H54 (cell line): ENCODE results near the gene VEPH1.
"Not testable (repeated sequence)": the region's sequence is repeated elsewhere in the genome, so short reads cannot be mapped to it uniquely, and the experiment has no call there.

Experiments
- DNase-seq: peaks from one replicate; pipeline ENCODE4 v3.0.0; 2011; ENCODE audit warnings: low spot score, mixed read lengths; ENCODE audit not compliant: insufficient read length
- FAIRE-seq: peaks from 3 replicates; lab custom pipeline; 2011; peaks lifted over from hg19 to GRCh38; lab: Jason Lieb, UNC
- POLR2A ChIP-seq: IDR thresholded peaks from 2 replicates; pipeline ENCODE4 v1.6.1; 2011; ENCODE audit warnings: low read depth, mild to moderate bottlenecking, low read length

The VEPH1 gene

DNA sequence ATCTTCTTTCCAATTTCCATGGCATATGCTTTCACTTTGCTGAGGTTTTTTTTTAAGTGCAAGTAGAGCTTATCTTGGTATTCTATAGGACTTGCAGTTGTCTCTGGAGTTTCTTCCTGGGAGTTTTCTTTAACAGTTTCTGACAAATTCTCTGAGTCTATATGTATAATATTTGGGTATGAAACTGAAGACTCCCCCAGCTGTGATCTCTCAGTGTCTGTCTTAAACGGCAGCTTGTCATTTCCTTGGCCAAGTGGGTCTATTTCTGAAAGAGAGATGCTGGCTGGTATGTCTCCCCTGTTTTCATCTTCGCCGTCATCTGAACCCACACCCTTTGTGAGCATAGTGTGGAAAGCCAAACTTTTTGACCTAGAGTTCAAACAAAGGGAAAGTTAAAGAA, 139.8 kb downstream of the VEPH1 start:
- no peak for FAIRE-seq
- DNase-seq: no peak
- no peak for TF ChIP-seq POLR2A

DNA sequence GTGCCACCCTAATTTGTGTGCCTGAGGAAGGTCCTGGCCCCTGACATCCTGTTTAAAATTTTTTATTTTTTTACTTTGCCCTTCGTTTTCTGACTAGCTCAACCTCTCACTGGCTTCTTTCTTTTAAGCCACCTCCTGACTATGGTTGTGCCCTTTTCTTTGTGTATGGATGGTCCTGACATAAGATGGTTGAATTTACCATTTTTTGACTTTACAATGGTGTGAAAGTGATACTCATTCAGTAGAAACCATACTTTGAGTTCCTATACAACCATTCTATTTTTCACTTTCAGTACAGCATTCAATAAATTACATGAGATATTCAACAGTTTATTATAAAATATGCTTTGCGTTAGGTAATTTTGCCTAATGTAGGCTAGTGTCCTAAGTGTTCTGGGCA, 140.9 kb downstream of the VEPH1 start:
- no peak for TF ChIP-seq POLR2A
- no peak for FAIRE-seq
- DNase-seq: no peak

DNA sequence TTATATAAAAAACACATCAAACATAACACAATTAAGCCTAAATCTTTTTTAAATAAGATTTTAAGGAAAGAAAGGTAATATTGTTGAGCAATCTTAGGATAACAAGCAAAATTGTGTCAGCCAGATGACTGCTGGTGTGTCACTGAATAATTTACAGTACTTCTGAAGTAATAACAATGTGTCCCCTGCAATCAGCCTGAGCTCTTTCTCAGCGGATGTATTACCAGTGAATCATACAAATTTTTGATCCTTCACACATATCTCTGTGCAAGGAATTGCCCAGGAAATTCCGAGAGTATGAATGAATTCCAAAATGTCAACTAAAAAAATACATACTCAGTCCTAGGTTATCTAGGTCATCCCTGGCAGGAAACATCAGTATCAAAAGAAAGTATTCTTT, 143.2 kb downstream of the VEPH1 start:
- DNase-seq (peak; percentile 37), FAIRE-seq (peak; percentile 98)
- TF ChIP-seq POLR2A: no peak

DNA sequence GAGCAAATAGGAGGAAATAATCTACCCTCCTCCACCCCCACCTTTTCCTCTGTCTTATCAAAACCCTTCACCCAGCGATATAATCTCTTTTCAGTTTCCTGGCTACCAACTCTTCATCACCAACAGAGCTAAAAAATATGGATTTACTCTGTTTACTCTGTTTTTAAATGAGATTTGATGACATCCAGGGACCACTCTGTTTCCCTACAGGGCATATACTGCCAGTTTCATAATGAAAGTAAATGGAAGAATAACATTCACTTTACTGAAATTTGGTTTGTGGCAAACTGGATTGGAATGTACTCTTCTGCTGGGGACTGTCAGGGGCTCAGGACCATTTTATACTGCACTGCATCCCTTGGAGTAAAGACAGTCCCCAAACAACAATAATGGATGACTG, 146.7 kb downstream of the VEPH1 start:
- no peak for TF ChIP-seq POLR2A
- no peak for FAIRE-seq

DNA sequence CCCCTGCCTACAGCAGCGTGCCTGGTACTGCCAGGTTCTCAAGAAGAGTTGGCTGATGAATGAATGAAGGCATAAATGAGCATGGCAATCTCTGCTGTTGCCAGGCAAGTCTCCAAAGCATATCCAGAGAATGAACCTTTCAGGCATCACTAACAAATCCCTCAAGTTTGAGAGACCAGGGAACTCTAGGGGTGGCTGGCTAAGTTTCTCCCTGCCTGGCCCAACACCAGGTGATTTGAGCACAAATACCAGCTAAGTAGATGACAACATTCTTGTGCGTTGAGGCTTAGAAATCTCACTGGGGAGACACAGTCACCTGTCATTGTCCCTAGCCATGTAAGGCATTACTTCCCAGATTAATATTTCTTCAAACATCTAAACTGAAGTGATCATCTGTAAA, 147.9 kb downstream of the VEPH1 start:
- no peak for DNase-seq
- TF ChIP-seq POLR2A: no peak
- no peak for FAIRE-seq

More for the DNA sequence above, 146.7 kb downstream of the VEPH1 start:
- DNase-seq: no peak

DNA sequence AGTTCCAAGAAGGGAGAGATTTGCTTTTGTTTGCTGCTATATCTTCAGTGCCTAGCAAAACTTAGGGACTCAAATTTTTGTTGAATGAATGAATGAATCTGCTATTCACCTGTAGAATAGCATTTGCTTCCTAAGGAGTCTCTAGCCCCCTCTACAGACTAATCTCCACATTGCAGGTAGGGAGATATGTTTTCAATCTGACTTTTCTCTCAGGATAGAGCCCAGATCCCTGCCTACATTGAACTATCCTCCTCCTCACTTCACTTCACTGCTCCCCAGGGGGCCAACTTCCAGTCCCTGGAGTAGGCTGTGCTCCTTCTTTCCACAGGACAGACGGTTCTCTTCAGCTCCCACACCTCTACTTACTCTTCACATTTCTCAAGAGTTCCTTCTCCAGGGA, 148.5 kb downstream of the VEPH1 start:
- TF ChIP-seq POLR2A: no peak
- no peak for DNase-seq
- FAIRE-seq: peak; percentile 83

DNA sequence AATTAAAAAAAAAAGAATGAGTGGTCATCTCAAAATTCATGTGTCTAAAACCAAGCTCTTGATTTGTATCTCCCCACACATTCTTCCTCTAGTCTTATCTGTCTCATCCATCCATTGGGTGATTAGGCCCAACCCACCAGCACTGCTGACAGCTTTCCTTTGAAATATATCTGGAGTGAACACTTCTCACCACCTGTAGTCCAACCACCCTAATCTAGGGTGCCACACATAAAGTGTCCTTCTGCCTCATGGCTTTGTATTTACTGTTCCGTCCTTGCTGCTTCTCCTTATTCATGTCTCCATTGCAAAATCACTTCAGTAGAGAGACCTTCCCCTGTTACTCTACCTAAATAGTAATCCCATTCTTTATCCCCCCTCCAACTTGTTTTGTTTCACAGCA, 149.0 kb downstream of the VEPH1 start:
- FAIRE-seq (no peak), DNase-seq (no peak)
- no peak for TF ChIP-seq POLR2A

DNA sequence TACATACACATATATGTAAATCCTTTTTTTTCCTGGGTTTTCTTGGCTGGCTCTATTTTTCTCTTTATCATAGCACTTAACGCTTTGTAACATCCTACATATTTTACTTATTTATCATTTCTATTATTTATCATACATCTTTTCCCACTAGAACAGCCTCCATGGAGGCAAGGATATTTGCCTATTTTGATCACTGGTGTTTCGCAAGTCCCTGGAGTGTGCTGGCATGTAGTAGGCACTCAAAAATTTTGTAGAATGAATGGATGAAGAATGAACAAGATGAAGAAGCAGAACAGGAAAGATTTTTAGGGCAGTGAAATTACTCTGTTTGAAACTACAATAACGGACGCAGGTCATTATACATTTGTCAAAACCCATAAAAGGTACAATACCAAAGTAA, 149.6 kb downstream of the VEPH1 start:
- FAIRE-seq (no peak), DNase-seq (no peak)
- TF ChIP-seq POLR2A: no peak

DNA sequence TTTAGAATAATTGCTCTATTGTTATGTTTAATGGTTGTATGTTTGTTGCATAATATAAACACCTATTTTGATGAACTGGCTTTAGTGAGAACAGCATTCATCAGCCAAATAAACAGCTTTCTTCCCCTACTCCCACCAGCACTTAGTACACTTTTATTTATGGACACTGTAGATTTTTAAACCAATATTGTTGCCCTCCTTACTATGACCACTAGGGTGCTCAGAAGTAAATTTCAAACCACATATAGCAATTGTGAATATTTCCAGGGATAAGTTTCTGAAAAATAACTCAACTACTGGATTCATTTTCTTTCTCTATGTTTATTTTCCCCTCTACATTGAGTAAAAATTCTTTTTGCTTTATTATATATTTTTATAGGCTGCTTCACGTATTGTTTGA, 151.2 kb downstream of the VEPH1 start:
- FAIRE-seq: no peak
- no peak for TF ChIP-seq POLR2A
- no peak for DNase-seq

DNA sequence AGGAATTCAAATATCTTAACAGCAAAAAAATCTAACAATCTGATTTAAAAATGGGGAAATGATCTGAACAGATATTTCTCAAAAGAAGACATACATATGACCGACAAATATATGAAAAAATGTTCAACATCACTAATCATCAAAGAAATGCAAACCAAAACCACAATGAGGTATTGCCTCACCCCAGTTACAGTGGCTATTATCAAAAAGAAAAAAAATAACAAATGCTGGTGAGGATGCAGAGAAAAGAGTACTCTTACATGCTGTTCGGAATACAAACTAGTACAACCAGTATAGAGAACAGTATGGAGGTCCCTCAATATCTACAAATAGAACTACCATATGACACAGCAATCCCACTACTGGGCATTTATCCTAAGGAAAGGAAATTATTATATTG, 152.6 kb downstream of the VEPH1 start:
- not testable (repeated sequence) for FAIRE-seq, DNase-seq

DNA sequence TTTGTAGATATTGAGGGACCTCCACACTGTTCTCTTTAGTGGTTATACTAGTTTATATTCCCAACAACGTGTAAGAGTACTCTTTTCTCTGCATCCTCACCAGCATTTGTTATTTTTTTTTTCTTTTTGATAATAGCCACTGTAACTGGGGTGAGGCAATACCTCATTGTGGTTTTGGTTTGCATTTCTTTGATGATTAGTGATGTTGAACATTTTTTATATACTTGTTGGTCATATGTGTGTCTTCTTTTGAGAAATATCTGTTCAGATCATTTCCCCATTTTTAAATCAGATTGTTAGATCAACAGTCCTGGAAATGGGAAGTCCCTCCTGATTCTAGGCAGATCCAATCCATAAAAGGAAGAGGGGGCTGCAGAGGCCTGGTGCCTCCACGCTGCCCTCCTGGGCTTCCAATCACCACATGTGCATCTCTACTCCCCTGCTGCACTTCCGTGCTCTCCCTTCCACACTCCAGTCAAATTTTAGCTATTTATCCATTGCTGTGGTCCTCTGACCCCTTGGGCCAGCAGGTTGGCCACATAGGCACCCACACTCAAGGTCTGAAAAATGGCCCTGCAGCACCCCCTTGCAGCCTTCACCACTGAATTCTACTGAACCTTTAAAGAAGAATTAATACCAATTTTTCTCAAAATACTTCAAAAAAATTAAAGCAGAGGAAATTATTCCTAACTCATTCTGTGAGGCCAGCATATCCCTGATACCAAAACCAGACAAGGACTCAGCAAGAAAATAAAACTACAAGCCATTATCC, 154.7 kb downstream of the VEPH1 start:
- peak; percentile 62 for FAIRE-seq
- DNase-seq: not testable (repeated sequence)

DNA sequence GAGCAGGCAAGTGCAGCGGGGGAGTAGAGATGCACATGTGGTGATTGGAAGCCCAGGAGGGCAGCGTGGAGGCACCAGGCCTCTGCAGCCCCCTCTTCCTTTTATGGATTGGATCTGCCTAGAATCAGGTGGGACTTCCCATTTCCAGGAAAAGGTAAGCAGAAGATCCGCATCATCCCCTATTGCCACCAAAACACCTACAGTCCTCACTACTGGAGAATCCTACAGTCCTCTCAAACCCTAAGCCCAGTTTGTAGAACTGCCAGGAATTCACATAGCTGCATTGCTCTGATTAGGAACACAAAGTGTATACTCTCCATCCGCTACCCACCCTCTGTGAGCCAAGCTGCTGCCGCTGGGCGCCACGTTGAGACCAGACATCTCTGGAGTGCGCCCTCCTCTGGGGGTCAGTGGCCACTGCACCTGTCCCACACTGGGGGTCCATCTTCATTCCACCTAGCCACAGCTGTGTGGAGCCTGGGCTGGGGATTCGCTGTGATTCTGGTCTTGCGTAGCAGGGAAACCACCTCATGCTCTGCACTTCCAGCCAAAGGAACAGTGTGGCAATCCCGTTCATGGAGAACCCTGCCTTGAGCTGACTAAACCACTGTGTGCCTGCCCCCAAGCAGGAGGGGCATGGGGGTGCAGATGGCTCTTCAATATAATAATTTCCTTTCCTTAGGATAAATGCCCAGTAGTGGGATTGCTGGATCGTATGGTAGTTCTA, 155.5 kb downstream of the VEPH1 start:
- FAIRE-seq (no peak), DNase-seq (no peak)
- TF ChIP-seq POLR2A: no peak

DNA sequence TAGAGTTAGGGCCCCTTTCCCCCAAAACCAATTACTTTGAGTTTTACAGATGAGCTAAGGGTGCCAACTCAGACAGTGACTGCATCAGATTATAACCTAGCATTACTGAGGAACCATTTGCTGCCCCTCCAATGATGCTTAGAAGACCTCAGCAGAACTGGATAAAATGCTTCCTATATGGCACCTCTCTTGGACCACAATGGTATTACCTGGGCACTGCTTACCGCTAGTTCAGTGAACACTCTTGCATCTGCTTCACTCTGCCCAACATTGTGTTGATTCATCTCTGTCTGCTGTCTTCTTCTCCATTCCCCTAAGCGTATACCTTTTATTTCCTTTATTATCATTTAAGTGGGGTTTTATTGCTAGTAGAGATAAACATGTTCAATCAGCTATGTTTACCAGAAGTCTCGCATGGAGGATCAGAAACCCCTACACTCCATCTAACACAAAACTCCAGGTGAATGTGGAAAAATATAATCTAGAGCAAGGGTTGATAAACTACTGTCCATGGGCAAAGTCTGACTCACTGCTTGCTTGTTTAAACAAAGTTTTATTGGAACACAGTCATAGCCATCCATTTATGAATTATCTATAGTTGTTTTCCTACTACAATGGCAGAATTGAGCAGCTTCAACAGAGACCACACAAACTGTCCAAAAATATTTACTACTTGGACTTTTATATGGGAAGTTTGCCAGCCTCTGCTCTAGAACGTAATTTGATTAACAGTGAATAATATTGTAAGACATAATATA, 166.8 kb downstream of the VEPH1 start:
- FAIRE-seq (peak; percentile 45), DNase-seq (no peak)
- TF ChIP-seq POLR2A: no peak
